SK-N-SH treated with all-trans-retinoic acid at 6 μM for 48 hours (cell line): ENCODE results near the gene TMED10.

Experiments
- ARNTL ChIP-seq: fragments of 450-650 bp; formaldehyde crosslinking; IDR thresholded peaks from 2 replicates; pipeline ENCODE4 v1.5.0; 2020; ENCODE audit warnings: low read depth, mild to moderate bottlenecking, moderate library complexity, borderline replicate concordance
- ESRRG ChIP-seq: fragments of 250-450 bp; sonication (Bioruptor Pico); IDR thresholded peaks from 2 replicates; pipeline ENCODE4 v1.6.1; 2021; ENCODE audit warnings: mild to moderate bottlenecking
- RARB ChIP-seq: fragments of 250-450 bp; sonication (Bioruptor Pico); IDR thresholded peaks from 2 replicates; pipeline ENCODE4 v1.8.0; 2021; ENCODE audit warnings: mild to moderate bottlenecking, moderate library complexity
- ZNF70 ChIP-seq: fragments of 450-650 bp; formaldehyde crosslinking; IDR thresholded peaks from 2 replicates; pipeline ENCODE4 v1.5.0; 2020; ENCODE audit warnings: mild to moderate bottlenecking, moderate library complexity

DNA sequence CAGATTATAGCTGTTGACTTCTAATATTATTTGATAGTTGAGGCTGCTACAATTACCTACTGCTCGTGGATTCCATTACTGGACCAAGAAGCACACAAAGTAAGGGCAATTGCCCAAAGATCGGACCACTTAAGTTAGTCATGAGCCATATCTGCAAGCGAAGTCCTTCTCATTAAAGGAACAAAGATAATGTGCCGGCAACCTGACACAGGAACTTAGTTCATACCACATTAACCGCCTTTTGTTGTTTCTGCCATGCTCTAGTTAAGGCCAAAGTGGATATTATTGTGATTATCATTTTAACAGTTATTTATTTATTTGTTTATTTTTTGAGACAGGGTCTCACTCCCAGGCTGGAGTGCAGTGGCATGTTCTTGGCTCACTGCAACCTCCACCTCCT, 38.1 kb upstream of the TMED10 start:
- TF ChIP-seq ZNF70 (CRISPR knock-in tag) (no peak), ARNTL (CRISPR knock-in tag) (no peak), ESRRG (CRISPR knock-in tag) (no peak), RARB (CRISPR knock-in tag) (no peak)
